Duodenal mucosa (tissue), 2 donors: ENCODE results near the gene CGAS.

Experiments
- H3K27ac ChIP-seq: one replicate; pipeline ENCODE4 v1.7.0; 2013; ENCODE audit warnings: low read depth, low read length
- H3K27me3 ChIP-seq, 2 donors: one replicate each; pipeline ENCODE4 v1.7.0; 2013; ENCODE audit warnings: low read length in 2 of 2, control low read depth in 1 of 2; ENCODE audit not compliant: insufficient read depth in 2 of 2, control insufficient read depth in 1 of 2
- H3K36me3 ChIP-seq, 2 donors: one replicate each; pipeline ENCODE4 v1.7.0; 2013; ENCODE audit warnings: low read length in 2 of 2, control low read depth in 1 of 2; ENCODE audit not compliant: insufficient read depth in 2 of 2, control insufficient read depth in 1 of 2
- H3K4me1 ChIP-seq, 2 donors: one replicate each; pipeline ENCODE4 v1.7.0; 2013; ENCODE audit warnings: low read length in 2 of 2, control low read depth in 1 of 2; ENCODE audit not compliant: insufficient read depth in 2 of 2, control insufficient read depth in 1 of 2
- H3K4me3 ChIP-seq, 2 donors: one replicate each; pipeline ENCODE4 v1.7.0; 2013; ENCODE audit warnings: low read length in 2 of 2, low read depth in 1 of 2
- H3K9ac ChIP-seq, 2 donors: one replicate each; pipeline ENCODE4 v1.7.0; 2013; ENCODE audit warnings: low read length in 2 of 2, low read depth in 1 of 2
- H3K9me3 ChIP-seq, 2 donors: one replicate each; pipeline ENCODE4 v1.7.0; 2013; ENCODE audit warnings: low read length in 2 of 2, control low read depth in 1 of 2; ENCODE audit not compliant: control insufficient read depth in 1 of 2

Gene CGAS

DNA sequence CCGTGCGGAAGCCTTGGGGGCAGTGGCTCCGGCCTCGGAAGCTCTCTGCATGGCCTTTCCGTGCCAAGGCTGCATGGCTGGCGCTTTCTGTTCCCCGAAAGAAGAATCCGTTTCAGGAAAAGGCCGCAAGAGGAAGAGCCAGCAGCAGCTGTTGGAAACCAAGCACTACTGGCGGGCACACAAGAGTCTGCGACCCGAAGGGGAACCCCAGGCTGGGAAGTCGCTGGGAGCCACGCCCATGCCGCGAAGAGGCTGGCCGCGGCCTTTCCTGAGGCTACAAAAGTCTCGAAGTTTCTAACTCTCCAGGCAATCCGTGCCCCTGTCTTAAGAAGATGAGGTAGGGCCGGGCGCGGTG is at the start of gene CGAS:
Gene CGAS, minus strand, starts transcription at position 191 of the 355 bp plus-strand sequence. Its CDS starts 116 bp downstream, at position 75.
- peak within 1 kb of the TSS; percentile 61 to 68 for H3K9ac ChIP-seq
- H3K27me3 ChIP-seq = no peaks in the 10 kb centered on the region
- H3K36me3 ChIP-seq = no peaks in the 10 kb centered on the region
- H3K4me3 ChIP-seq = peak within 1 kb of the TSS; percentile 69 to 87
- H3K9me3 ChIP-seq = no peaks in the 10 kb centered on the region
- H3K4me1 ChIP-seq = no peaks in the 10 kb centered on the region
- H3K27ac ChIP-seq = peak within 1 kb of the TSS; percentile 66

DNA sequence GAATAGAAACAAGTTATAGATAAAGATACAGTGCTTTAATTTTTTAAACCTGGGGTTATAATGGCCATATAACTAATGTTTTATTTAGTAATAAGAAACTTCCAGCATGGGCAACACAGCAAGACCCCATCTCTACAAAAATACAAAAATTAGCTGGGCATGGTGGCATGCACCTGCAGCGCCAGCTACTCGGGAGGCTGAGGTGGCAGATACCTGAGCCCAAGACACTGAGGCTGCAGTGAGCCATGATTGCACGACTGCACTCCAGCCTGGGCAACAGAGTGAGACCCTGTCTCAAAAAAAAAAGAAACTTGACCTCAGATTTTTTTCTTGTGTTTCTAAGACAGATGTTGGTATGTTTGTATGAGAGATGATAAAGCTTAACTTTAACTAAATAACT is 45.8 kb upstream of the CGAS start:
- H3K4me3 ChIP-seq = no peak overlapping the region
- no peaks in the 10 kb centered on the region for H3K9me3 ChIP-seq
- H3K27ac ChIP-seq = no peak overlapping the region
- no peaks in the 10 kb centered on the region for H3K27me3 ChIP-seq
- H3K9ac ChIP-seq = no peak overlapping the region
- H3K4me1 ChIP-seq = no peaks in the 10 kb centered on the region
- peaks cover 26 to 65% of the 10 kb centered on the region in 2 donors for H3K36me3 ChIP-seq

DNA sequence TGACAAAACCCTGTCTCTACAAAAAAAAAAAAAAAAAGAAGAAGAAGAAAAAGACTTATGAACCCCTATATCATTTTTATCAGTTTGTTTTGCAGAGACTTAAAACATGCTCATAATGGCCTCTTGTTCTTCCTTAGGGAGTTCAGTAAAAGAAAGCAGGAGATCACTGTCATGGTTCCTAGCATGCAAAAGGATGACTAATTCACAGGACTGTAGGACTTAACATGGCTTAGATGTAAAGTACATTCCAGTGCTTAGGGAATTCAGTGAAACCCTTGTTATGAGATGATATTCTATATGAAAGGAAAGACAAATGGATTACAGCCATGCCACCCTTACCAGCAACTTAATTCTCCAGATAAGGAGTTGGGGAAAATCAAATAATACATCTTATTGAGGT is 39.3 kb upstream of the CGAS start:
- no peaks in the 10 kb centered on the region for H3K27me3 ChIP-seq
- H3K27ac ChIP-seq = no peak overlapping the region
- H3K4me1 ChIP-seq = no peaks in the 10 kb centered on the region
- no peaks in the 10 kb centered on the region for H3K9me3 ChIP-seq
- H3K4me3 ChIP-seq = no peak overlapping the region
- peaks cover 23 to 49% of the 10 kb centered on the region in 2 donors for H3K36me3 ChIP-seq
- no peak overlapping the region for H3K9ac ChIP-seq

DNA sequence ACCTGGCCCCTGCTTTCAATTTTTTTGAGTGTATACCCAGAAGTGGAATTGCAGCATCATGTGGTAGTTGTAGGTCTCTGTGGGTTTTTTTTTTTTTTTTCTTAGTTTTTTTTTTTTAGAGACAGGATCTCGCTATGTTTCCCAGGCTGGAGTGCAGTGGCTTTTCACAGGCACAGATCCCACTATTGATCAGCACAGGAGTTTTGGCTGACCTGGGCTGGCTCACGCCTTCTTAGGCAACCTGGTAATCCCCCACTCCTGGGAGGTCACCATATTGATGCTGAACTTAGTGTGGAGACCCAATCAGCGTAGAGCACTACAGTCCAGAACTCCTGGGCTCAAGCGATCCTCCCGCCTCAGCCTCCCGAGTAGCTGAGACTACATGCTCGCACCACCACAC is 35.4 kb upstream of the CGAS start:
- Histone ChIP-seq H3K9me3 (no peaks in the 10 kb centered on the region), H3K36me3 (peaks cover 23 to 61% of the 10 kb centered on the region in 2 donors), H3K27me3 (no peaks in the 10 kb centered on the region), H3K4me3 (no peak overlapping the region), H3K27ac (no peak overlapping the region), H3K9ac (no peak overlapping the region), H3K4me1 (no peaks in the 10 kb centered on the region)

DNA sequence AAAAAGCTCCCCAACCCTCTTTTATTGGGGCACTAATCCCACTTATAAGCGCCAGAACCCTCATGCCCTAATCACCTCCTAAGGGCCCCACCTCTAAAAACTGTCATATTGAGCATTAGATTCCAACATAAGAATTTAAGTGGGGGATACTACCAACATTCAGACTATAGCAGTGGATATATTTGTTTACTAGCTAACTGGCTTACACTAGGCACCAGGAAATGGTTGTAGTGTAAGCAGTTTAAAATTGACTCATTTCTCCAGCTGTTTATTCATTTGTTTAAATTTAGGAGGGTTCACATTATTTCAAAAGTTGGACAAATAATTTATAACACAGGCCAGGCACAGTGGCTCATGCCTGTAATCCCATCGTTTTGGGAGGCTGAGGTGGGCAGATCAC is 32.3 kb upstream of the CGAS start:
- H3K4me3 ChIP-seq = no peak overlapping the region
- H3K9ac ChIP-seq = no peak overlapping the region
- no peaks in the 10 kb centered on the region for H3K27me3 ChIP-seq
- peaks cover 29 to 85% of the 10 kb centered on the region in 2 donors for H3K36me3 ChIP-seq
- no peaks in the 10 kb centered on the region for H3K4me1 ChIP-seq
- no peak overlapping the region for H3K27ac ChIP-seq
- H3K9me3 ChIP-seq = no peaks in the 10 kb centered on the region

DNA sequence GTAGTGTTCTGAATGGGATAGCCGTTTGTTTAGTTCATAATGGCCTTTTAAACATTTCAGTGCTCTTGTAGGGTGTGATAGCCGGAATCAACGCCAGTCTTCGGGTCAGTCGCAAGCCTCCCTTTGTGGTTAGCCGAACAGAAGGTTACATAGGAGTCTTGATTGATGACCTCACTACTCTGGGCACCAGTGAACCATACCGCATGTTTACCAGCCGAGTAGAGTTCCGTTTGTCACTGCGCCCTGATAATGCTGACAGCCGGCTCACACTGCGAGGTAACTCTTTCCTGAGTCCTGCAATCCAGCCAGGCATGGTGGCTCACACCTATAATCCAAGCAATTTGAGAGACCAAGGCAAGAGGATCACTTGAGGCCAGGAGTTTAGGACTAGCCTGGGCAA is 29.9 kb upstream of the CGAS start:
- H3K9me3 ChIP-seq = no peaks in the 10 kb centered on the region
- no peak overlapping the region for H3K27ac ChIP-seq
- H3K36me3 ChIP-seq = peaks cover 25 to 80% of the 10 kb centered on the region in 2 donors
- no peak overlapping the region for H3K4me3 ChIP-seq
- H3K27me3 ChIP-seq = no peaks in the 10 kb centered on the region
- H3K4me1 ChIP-seq = no peaks in the 10 kb centered on the region
- no peak overlapping the region for H3K9ac ChIP-seq

DNA sequence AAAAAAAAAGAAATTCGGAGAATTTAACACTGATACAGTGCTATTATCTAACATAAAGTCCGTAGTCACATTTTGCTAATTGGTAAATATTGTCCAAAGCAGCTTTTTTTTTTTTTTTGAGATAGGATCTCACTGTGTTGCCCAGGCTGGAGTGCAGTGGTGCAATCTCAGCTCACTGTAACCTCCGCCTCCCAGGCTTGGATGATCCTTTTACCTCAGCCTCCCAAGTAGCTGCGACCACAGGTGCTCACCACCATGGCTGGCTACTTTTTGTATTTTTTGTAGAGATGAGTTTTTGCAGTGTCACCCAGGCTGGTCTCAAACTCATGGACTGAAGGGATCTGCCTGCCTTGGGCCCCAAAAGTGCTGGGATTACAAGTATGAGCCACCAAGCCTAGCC is 25.3 kb upstream of the CGAS start:
- H3K9me3 ChIP-seq = no peaks in the 10 kb centered on the region
- H3K9ac ChIP-seq = no peak overlapping the region
- H3K27ac ChIP-seq = no peak overlapping the region
- H3K4me1 ChIP-seq = no peaks in the 10 kb centered on the region
- H3K36me3 ChIP-seq = peaks cover 23 to 80% of the 10 kb centered on the region in 2 donors
- no peaks in the 10 kb centered on the region for H3K27me3 ChIP-seq
- H3K4me3 ChIP-seq = no peak overlapping the region

DNA sequence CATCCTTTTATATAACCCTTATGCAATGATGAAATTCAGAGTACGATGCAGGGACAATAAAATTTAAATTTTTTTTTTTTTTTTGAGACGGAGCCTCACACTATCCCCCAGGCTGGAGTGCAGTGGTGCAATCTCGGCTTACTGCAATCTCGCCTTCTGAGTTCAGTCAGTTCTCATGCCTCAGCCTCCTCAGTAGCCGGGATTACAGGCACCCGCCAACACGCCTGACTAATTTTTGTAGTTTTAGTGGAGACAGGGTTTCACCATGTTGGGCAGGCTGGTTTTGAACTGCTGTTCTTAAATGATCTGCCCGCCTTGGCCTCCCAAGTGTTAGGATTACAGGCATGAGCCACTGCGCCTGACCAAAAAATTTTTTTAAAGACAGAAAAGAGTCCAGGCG is 24.6 kb upstream of the CGAS start:
- H3K9ac ChIP-seq = no peak overlapping the region
- peaks cover 20 to 78% of the 10 kb centered on the region in 2 donors for H3K36me3 ChIP-seq
- no peaks in the 10 kb centered on the region for H3K9me3 ChIP-seq
- no peak overlapping the region for H3K4me3 ChIP-seq
- no peak overlapping the region for H3K27ac ChIP-seq
- no peaks in the 10 kb centered on the region for H3K4me1 ChIP-seq
- no peaks in the 10 kb centered on the region for H3K27me3 ChIP-seq

DNA sequence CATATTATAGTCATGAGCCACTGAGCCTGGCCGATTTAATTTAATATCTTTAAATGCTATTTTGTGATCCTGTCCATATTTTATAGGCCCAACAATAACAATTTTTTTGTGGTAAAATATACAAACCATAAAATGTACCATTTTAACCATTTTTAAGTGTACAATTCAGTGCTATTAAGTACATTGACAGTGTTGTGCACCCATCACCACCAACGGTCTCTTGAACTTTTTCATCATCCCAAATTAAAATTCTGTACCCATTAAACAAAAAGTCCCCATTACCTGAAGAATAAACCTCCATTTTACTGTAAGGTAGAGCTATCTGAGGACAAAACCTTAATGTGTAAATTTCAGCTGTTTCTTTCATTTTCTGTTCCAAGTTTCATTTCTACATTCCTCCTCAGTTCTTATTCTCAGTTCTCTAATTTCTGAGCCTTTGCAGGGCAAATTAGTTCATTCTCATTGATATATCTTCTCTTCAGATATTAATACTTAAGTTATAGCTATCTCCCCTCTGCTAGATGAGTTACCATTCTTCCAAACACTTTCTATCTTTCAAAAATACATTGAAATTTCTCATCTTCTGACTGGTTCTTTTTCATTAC is 19.7 kb upstream of the CGAS start:
- Histone ChIP-seq H3K27me3 (no peaks in the 10 kb centered on the region), H3K4me1 (no peaks in the 10 kb centered on the region), H3K4me3 (no peak overlapping the region), H3K27ac (peak overlapping the region; percentile 10), H3K9ac (peak overlapping the region in 1 of 2 donors; percentile 18), H3K9me3 (no peaks in the 10 kb centered on the region), H3K36me3 (peaks cover 11 to 72% of the 10 kb centered on the region in 2 donors)

DNA sequence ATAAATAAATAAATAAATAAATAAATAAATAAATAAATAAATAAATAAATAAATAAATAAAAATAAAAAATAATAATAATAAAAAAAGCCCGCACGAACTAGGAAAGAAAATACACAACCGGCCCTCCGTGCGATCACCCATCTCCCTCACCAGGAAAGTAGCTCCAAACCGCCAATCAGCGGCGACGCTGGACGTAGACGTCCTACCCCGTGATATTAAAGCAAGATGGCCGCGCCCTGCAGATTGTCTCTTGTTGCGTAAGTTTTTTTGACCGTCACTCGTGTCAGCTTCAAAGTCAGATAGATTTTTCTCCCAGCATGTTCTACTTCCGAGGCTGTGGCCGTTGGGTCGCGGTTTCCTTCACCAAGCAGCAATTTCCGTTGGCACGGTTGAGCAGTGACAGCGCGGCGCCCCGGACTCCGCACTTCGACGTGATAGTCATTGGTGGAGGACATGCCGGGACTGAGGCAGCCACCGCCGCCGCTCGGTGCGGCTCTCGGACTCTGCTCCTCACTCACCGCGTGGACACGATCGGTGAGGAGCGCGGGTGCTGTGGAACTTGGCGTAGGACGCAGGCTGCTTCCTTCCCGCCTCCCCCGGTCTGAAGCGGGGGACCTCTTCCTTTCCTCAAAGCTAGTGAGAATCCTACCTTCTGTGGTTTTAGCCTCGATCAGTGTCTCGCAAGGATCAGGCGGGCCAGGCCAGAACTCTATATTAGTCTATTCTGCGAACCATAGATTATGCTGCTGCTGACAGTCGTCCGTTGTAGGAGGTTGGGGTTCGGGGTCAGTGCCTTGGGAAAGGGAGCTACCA is 9.6 kb upstream of the CGAS start, which contains the start of gene MTO1:
Gene MTO1, plus strand, starts transcription at position 201 of the 814 bp plus-strand sequence. Its CDS starts 118 bp downstream, at position 319.
- H3K4me1 ChIP-seq = peaks cover 4 to 6% of the 10 kb centered on the region in 2 donors
- H3K9me3 ChIP-seq = no peaks in the 10 kb centered on the region
- peak within 1 kb of the TSS; percentile 94 for H3K27ac ChIP-seq
- H3K9ac ChIP-seq = peak within 1 kb of the TSS; percentile 95 to 98
- H3K36me3 ChIP-seq = peaks cover 0 to 6% of the 10 kb centered on the region in 2 donors
- no peaks in the 10 kb centered on the region for H3K27me3 ChIP-seq
- peak within 1 kb of the TSS; percentile 90 to 98 for H3K4me3 ChIP-seq
